B cell (primary cell): Measurements from ENCODE around the gene ZMYND19. TPM values are rescaled to one million over a fixed set of nuclear protein-coding genes. Genes with fewer than 3 reads are reported as not detected.
"Not testable (repeated sequence)": the region's sequence is repeated elsewhere in the genome, so short reads cannot be mapped to it uniquely, and the experiment has no call there.

Experiments
- ATAC-seq: fragments of 200-7000 bp; cut with Tn5 transposase; one replicate; pipeline ENCODE4 v1.10.0; 2021; ENCODE audit warnings: low read depth, mild to moderate bottlenecking, moderate number of reproducible peaks, moderate library complexity
- CTCF ChIA-PET: fragments of 350-600 bp; sonication (Branson Sonifier 250); formaldehyde crosslinking; loops from one replicate; lab custom pipeline; 2021; ENCODE audit warnings: antibody characterized with exemption, inconsistent platforms; lab: Charles Lee
- POLR2A ChIA-PET: fragments of 350-600 bp; sonication (Branson Sonifier 250); formaldehyde crosslinking; loops from one replicate; lab custom pipeline; 2021; ENCODE audit warnings: antibody characterized with exemption; lab: Charles Lee
- DNase-seq: peaks from one replicate; pipeline ENCODE4 v3.0.0; 2013
- H2AFZ ChIP-seq: 2 replicates; pipeline ENCODE4 v1.6.1; 2012; ENCODE audit warnings: mild to moderate bottlenecking, low read depth, low read length; ENCODE audit not compliant: insufficient read depth, poor library complexity, severe bottlenecking
- H3K27ac ChIP-seq, 2 donors: 1 replicate in 1 of 2; 2 replicates in 1 of 2; pipeline ENCODE4 v1.5.1; 2012 to 2013; ENCODE audit warnings: low read length in 2 of 2, mild to moderate bottlenecking in 2 of 2, moderate library complexity in 1 of 2
- H3K27me3 ChIP-seq, 4 experiments: fragments of 200-600 bp in 1 of 4; sonication (generic) in 1 of 4; replicated peaks in 1 of 4; 1 replicate in 2 of 4; 2 replicates in 2 of 4; pipeline versions ENCODE4 v1.6.1 to v1.7.0; 2013 to 2016; ENCODE audit warnings: low read length in 3 of 4, mild to moderate bottlenecking in 2 of 4, mixed read lengths in 1 of 4, moderate library complexity in 1 of 4; ENCODE audit not compliant: insufficient read depth in 4 of 4, control insufficient read depth in 3 of 4; ENCODE audit errors: control extremely low read depth in 1 of 4
- H3K36me3 ChIP-seq, 2 experiments: replicated peaks in 1 of 2; 1 replicate in 1 of 2; 2 replicates in 1 of 2; pipeline versions ENCODE4 v1.6.1 to v1.7.1; 2013; ENCODE audit warnings: low read length in 1 of 2; ENCODE audit not compliant: insufficient read depth in 2 of 2, control insufficient read depth in 1 of 2; ENCODE audit errors: control extremely low read depth in 1 of 2, extremely low read depth in 1 of 2
- H3K4me1 ChIP-seq, 2 donors: fragments of 200-600 bp in 1 of 2; sonication (generic) in 1 of 2; 1 replicate in 1 of 2; 2 replicates in 1 of 2; pipeline versions ENCODE4 v1.5.1 to v1.6.1; 2013 to 2017; ENCODE audit warnings: low read length in 2 of 2; ENCODE audit not compliant: control insufficient read depth in 2 of 2, insufficient read depth in 2 of 2
- H3K4me2 ChIP-seq: replicated peaks from 2 replicates; pipeline ENCODE3; 2012; ENCODE audit warnings: mild to moderate bottlenecking, low read depth, low read length; ENCODE audit not compliant: poor library complexity, severe bottlenecking
- H3K4me3 ChIP-seq, 5 experiments: fragments of 200-600 bp in 1 of 5; sonication (generic) in 1 of 5; 1 replicate in 3 of 5; 2 replicates in 2 of 5; pipeline versions ENCODE4 v1.5.1 to v1.7.0; 2011 to 2016; ENCODE audit warnings: low read length in 4 of 5, mild to moderate bottlenecking in 4 of 5, low read depth in 2 of 5, control low read depth in 1 of 5, moderate library complexity in 1 of 5; ENCODE audit not compliant: insufficient read depth in 1 of 5; ENCODE audit errors: control extremely low read depth in 1 of 5, extremely low read depth in 1 of 5
- H3K79me2 ChIP-seq: fragments of 200-600 bp; sonication (generic); one replicate; pipeline ENCODE4 v1.6.0; 2016; ENCODE audit warnings: low read length; ENCODE audit not compliant: control insufficient read depth, insufficient read depth
- H3K9ac ChIP-seq: fragments of 200-600 bp; sonication (generic); 2 replicates; pipeline ENCODE4 v1.6.1; 2017; ENCODE audit warnings: mild to moderate bottlenecking, low read length, moderate library complexity
- H3K9me3 ChIP-seq, 3 donors: one replicate each; pipeline versions ENCODE4 v1.6.1 to v1.7.1; 2013; ENCODE audit warnings: low read length in 2 of 3; ENCODE audit not compliant: control insufficient read depth in 2 of 3, insufficient read depth in 1 of 3; ENCODE audit errors: control extremely low read depth in 1 of 3
- H4K20me1 ChIP-seq: 2 replicates; pipeline ENCODE4 v1.6.0; 2012; ENCODE audit warnings: mild to moderate bottlenecking, low read length; ENCODE audit not compliant: insufficient read depth, control insufficient read depth, poor library complexity, severe bottlenecking
- H3K27ac Mint-ChIP-seq: one replicate; pipeline ENCODE4 v1.8.0; 2021; ENCODE audit warnings: mixed read lengths
- H3K27me3 Mint-ChIP-seq: one replicate; pipeline ENCODE4 v1.8.0; 2021; ENCODE audit warnings: mixed read lengths
- H3K4me1 Mint-ChIP-seq: one replicate; pipeline ENCODE4 v1.8.0; 2021; ENCODE audit warnings: mixed read lengths
- H3K4me3 Mint-ChIP-seq: one replicate; pipeline ENCODE4 v1.8.0; 2021; ENCODE audit warnings: mixed read lengths
- H3K9me3 Mint-ChIP-seq: one replicate; pipeline ENCODE4 v1.8.0; 2022; ENCODE audit warnings: mixed read lengths; ENCODE audit not compliant: insufficient read depth
- EZH2 ChIP-seq: IDR thresholded peaks from 2 replicates; pipeline ENCODE4 v1.6.1; 2012; ENCODE audit warnings: borderline replicate concordance, low read depth, mild to moderate bottlenecking, moderate library complexity, low read length; ENCODE audit not compliant: insufficient read depth, poor library complexity, severe bottlenecking
- WGBS: methylation state at CpG from one replicate; pipeline ENCODE4 v1.1.5; 2013; ENCODE audit warnings: missing lambda C conversion rate; ENCODE audit not compliant: insufficient coverage; 5-methylcytosine and 5-hydroxymethylcytosine counted together
- intact Hi-C: fragments of 100-400 bp; cut with micrococcal nuclease; formaldehyde crosslinking; loops from one replicate; pipeline ENCODE4 v1.10.0; 2022
- polyA plus RNA-seq: library from polyadenylated mRNA; depleted of rRNA; stranded (reverse); fragments of >200 nt; gene quantifications from 2 replicates; pipeline ENCODE4 v1.2.3, GENCODE V29; 2012
- total RNA-seq, 2 donors: library from RNA; stranded (reverse); fragments of 120-200 nt in 1 of 2; gene quantifications; 1 replicate in 1 of 2; 2 replicates in 1 of 2; pipeline versions ENCODE4 v1.2.3 to v1.2.4, GENCODE V29; 2013 to 2022
- TF ChIP-seq, protein P1 (sequence below): fragments of 200-600 bp; IDR thresholded peaks from one replicate; pipeline ENCODE4 v1.8.0; 2022; ENCODE audit warnings: antibody characterized with exemption, mild to moderate bottlenecking

Gene ZMYND19
- total and polyA plus RNA-seq, 2 donors (not counting 1 experiment from before 2014, with no cell fraction given): 22.0 to 24.1 TPM

DNA sequence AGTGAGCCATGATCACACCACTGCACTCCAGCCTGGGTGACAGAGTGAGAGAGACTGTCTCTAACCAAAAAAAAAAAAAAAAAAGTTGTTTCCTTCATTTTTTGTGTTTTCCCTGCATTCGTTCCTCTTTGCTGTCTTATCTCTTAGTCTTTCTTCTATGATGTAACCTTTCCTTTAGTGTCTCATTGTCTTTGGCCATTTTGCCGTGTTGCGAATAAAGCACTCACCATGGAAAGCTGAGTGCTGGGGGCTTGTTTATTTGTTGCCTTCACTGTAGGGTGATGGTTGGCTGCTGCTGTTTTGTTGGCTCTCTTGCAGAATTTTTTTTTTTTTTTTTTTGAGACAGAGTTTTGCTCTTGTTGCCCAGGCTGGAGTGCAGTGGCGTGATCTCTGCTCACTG, 36.2 kb upstream of the ZMYND19 start:
- Histone ChIP-seq H3K36me3 (peaks cover 0 to under 1% of the 10 kb centered on the region in 2 experiments), H3K9me3 (no peaks in the 10 kb centered on the region), H3K9ac (no peak overlapping the region), H3K4me2 (no peak overlapping the region), H4K20me1 (peaks cover 60% of the 10 kb centered on the region), H3K4me1 (peaks cover 34 to 56% of the 10 kb centered on the region in 2 donors), H3K4me3 (no peak overlapping the region), H2AFZ (no peak overlapping the region), H3K79me2 (peaks cover 97% of the 10 kb centered on the region), H3K27me3 (no peaks in the 10 kb centered on the region), H3K27ac (no peak overlapping the region)
- DNase-seq (no peak), ATAC-seq (no peak)
- Mint-ChIP-seq H3K27me3 (no peaks in the 10 kb centered on the region), H3K9me3 (no peaks in the 10 kb centered on the region), H3K4me3 (peak overlapping the region; percentile 29), H3K4me1 (peaks cover 47% of the 10 kb centered on the region), H3K27ac (peak overlapping the region; percentile 66)
- intact Hi-C loops: no loop called here
- POLR2A ChIA-PET: interaction anchor here (0.6 kb wide), 1 partner anchor 42 kb away, joined by 3 read pairs; no protein-coding TSS in a partner anchor
- 100% methylated on average over 1 of the region's 4 CpGs for WGBS
- no peak for TF ChIP-seq EZH2
- TF ChIP-seq, protein P1, sequence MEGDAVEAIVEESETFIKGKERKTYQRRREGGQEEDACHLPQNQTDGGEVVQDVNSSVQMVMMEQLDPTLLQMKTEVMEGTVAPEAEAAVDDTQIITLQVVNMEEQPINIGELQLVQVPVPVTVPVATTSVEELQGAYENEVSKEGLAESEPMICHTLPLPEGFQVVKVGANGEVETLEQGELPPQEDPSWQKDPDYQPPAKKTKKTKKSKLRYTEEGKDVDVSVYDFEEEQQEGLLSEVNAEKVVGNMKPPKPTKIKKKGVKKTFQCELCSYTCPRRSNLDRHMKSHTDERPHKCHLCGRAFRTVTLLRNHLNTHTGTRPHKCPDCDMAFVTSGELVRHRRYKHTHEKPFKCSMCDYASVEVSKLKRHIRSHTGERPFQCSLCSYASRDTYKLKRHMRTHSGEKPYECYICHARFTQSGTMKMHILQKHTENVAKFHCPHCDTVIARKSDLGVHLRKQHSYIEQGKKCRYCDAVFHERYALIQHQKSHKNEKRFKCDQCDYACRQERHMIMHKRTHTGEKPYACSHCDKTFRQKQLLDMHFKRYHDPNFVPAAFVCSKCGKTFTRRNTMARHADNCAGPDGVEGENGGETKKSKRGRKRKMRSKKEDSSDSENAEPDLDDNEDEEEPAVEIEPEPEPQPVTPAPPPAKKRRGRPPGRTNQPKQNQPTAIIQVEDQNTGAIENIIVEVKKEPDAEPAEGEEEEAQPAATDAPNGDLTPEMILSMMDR: no peak
- CTCF ChIA-PET: no interaction called here

DNA sequence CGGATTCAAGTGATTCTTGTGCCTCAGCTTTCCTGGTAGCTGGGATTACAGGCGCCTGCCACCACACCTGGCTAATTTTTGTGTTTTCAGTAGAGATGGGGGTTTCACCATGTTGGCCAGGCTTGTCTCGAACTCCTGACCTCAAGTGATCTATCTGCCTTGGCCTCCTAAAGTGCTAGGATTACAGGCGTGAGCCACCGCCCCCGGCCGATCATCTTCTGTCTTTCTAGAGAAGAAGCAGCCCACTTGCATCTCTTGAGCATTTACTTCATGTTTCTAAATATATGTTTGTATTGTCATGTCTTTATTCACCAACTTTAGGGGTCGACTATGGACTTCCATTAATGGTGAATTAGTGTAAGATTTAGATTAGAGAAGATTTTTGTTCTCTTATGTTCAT, 31.9 kb upstream of the ZMYND19 start:
- peaks cover 53% of the 10 kb centered on the region for H3K4me1 Mint-ChIP-seq
- H3K9ac ChIP-seq, H3K9me3 ChIP-seq, H3K27ac Mint-ChIP-seq, H3K4me3 ChIP-seq, H3K27ac ChIP-seq, H3K4me3 Mint-ChIP-seq, ATAC-seq, H3K27me3 ChIP-seq, intact Hi-C loops, H2AFZ ChIP-seq, DNase-seq, H3K27me3 Mint-ChIP-seq, POLR2A ChIA-PET, H3K9me3 Mint-ChIP-seq, H3K4me2 ChIP-seq, H3K36me3 ChIP-seq: not testable (repeated sequence)
- Histone ChIP-seq H4K20me1 (peaks cover 62% of the 10 kb centered on the region), H3K4me1 (peaks cover 33 to 52% of the 10 kb centered on the region in 2 donors), H3K79me2 (peaks cover 87% of the 10 kb centered on the region)
- WGBS: 94% methylated on average over 3 of the region's 8 CpGs
- CTCF ChIA-PET: interaction anchor here (1.5 kb wide), 1 partner anchor 51 kb away, joined by 3 read pairs; no protein-coding TSS in a partner anchor
